Astrocyte (in vitro differentiated cells and primary cell): Measurements from ENCODE around the gene TRIM9. TPM values are rescaled to one million over a fixed set of nuclear protein-coding genes. Genes with fewer than 3 reads are reported as not detected.

Experiments
- DNase-seq: peaks from one replicate; pipeline ENCODE4 v3.0.0-alpha.2; 2010; ENCODE audit warnings: low read depth
- FAIRE-seq: peaks from 2 replicates; lab custom pipeline; 2011; peaks lifted over from hg19 to GRCh38; lab: Jason Lieb, UNC
- H2AFZ ChIP-seq: 2 replicates; pipeline ENCODE4 v1.6.0; 2012; ENCODE audit warnings: low read depth, low read length, inconsistent platforms
- H3K27ac ChIP-seq: 2 replicates; pipeline ENCODE4 v1.5.1; 2011; ENCODE audit warnings: low read depth, low read length, inconsistent platforms
- H3K27me3 ChIP-seq: 2 replicates; pipeline ENCODE4 v1.6.0; 2011; ENCODE audit warnings: low read length, inconsistent platforms; ENCODE audit not compliant: insufficient read depth
- H3K36me3 ChIP-seq: 2 replicates; pipeline ENCODE4 v1.5.1; 2011; ENCODE audit warnings: low read length, inconsistent platforms; ENCODE audit not compliant: insufficient read depth
- H3K4me1 ChIP-seq: 2 replicates; pipeline ENCODE4 v1.5.1; 2011; ENCODE audit warnings: low read length, inconsistent platforms; ENCODE audit not compliant: insufficient read depth
- H3K4me2 ChIP-seq: 2 replicates; pipeline ENCODE4 v1.6.0; 2012; ENCODE audit warnings: low read length, inconsistent platforms
- H3K4me3 ChIP-seq: 2 replicates; pipeline ENCODE4 v1.5.1; 2011; ENCODE audit warnings: low read depth, mild to moderate bottlenecking, low read length, inconsistent platforms; ENCODE audit not compliant: insufficient read depth
- H3K79me2 ChIP-seq: 2 replicates; pipeline ENCODE4 v1.6.0; 2012; ENCODE audit warnings: mild to moderate bottlenecking, low read length, inconsistent platforms; ENCODE audit not compliant: insufficient read depth
- H3K9ac ChIP-seq: 2 replicates; pipeline ENCODE4 v1.6.0; 2012; ENCODE audit warnings: mild to moderate bottlenecking, low read length, inconsistent platforms
- H3K9me3 ChIP-seq: 2 replicates; pipeline ENCODE4 v1.5.1; 2012; ENCODE audit warnings: low read depth, mild to moderate bottlenecking, low read length, inconsistent platforms; ENCODE audit not compliant: insufficient read depth
- H4K20me1 ChIP-seq: 2 replicates; pipeline ENCODE4 v1.6.0; 2012; ENCODE audit warnings: low read length, inconsistent platforms; ENCODE audit not compliant: insufficient read depth
- H3K27ac Mint-ChIP-seq: one replicate; pipeline ENCODE4 v1.8.0; 2021; ENCODE audit warnings: mild to moderate bottlenecking, mixed read lengths; ENCODE audit not compliant: unreplicated experiment
- H3K27me3 Mint-ChIP-seq: one replicate; pipeline ENCODE4 v1.8.0; 2021; ENCODE audit warnings: low read depth, mixed read lengths; ENCODE audit not compliant: unreplicated experiment
- H3K36me3 Mint-ChIP-seq: one replicate; pipeline ENCODE4 v1.8.0; 2021; ENCODE audit warnings: low read depth, mixed read lengths; ENCODE audit not compliant: unreplicated experiment
- H3K4me1 Mint-ChIP-seq: one replicate; pipeline ENCODE4 v1.8.0; 2021; ENCODE audit warnings: low read depth, mixed read lengths; ENCODE audit not compliant: unreplicated experiment
- H3K4me3 Mint-ChIP-seq: one replicate; pipeline ENCODE4 v1.8.0; 2021; ENCODE audit warnings: mild to moderate bottlenecking, moderate library complexity, mixed read lengths; ENCODE audit not compliant: unreplicated experiment
- H3K9me3 Mint-ChIP-seq: one replicate; pipeline ENCODE4 v1.8.0; 2021; ENCODE audit warnings: mild to moderate bottlenecking, mixed read lengths; ENCODE audit not compliant: unreplicated experiment
- EZH2 ChIP-seq: IDR thresholded peaks from 2 replicates; pipeline ENCODE4 v1.6.1; 2012; ENCODE audit warnings: mild to moderate bottlenecking, low read length, inconsistent platforms; ENCODE audit not compliant: insufficient read depth
- total RNA-seq: library from RNA; stranded (reverse); gene quantifications from 2 replicates; pipeline ENCODE4 v1.2.1, GENCODE V29; 2021
- TF ChIP-seq, protein P1 (sequence below): IDR thresholded peaks from 2 replicates; pipeline ENCODE4 v1.5.1; 2011; ENCODE audit warnings: low read depth, mild to moderate bottlenecking, inconsistent platforms, low read length, moderate library complexity; ENCODE audit not compliant: insufficient read depth

The TRIM9 gene
- total RNA-seq, 1 donor from 2014 or later = 4.7 TPM

DNA sequence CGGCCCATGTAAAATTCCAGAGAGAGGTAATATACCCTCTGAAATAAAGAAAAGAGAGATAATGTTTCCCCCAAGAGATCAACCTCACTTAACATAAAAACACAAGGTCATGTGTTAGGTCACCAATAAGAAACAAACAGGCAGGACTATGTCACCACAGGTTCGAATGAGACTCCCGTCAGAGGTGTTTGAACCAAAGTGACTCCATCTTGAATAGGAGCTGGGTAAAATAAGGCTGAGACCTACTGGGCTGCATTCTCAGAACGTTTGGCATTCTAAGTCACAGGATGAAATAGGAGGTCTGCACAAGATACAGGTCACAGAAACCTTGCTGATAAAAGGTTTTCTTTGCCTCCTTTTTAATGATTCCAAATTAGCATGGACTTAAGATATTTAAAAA is 157.1 kb downstream of the TRIM9 start:
- Histone ChIP-seq H3K4me1 (peaks cover 6% of the 10 kb centered on the region), H3K9me3 (no peaks in the 10 kb centered on the region), H3K27ac (no peak overlapping the region), H3K9ac (no peak overlapping the region), H4K20me1 (no peaks in the 10 kb centered on the region), H3K79me2 (no peaks in the 10 kb centered on the region), H3K27me3 (no peaks in the 10 kb centered on the region), H3K4me2 (no peak overlapping the region), H3K36me3 (no peaks in the 10 kb centered on the region), H3K4me3 (no peak overlapping the region), H2AFZ (no peak overlapping the region)
- TF ChIP-seq EZH2 = no peak
- TF ChIP-seq, protein P1, sequence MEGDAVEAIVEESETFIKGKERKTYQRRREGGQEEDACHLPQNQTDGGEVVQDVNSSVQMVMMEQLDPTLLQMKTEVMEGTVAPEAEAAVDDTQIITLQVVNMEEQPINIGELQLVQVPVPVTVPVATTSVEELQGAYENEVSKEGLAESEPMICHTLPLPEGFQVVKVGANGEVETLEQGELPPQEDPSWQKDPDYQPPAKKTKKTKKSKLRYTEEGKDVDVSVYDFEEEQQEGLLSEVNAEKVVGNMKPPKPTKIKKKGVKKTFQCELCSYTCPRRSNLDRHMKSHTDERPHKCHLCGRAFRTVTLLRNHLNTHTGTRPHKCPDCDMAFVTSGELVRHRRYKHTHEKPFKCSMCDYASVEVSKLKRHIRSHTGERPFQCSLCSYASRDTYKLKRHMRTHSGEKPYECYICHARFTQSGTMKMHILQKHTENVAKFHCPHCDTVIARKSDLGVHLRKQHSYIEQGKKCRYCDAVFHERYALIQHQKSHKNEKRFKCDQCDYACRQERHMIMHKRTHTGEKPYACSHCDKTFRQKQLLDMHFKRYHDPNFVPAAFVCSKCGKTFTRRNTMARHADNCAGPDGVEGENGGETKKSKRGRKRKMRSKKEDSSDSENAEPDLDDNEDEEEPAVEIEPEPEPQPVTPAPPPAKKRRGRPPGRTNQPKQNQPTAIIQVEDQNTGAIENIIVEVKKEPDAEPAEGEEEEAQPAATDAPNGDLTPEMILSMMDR = no peak
- Mint-ChIP-seq H3K9me3 (no peaks in the 10 kb centered on the region), H3K27ac (no peak overlapping the region), H3K4me1 (peaks cover 23% of the 10 kb centered on the region), H3K27me3 (no peaks in the 10 kb centered on the region), H3K36me3 (peaks cover 11% of the 10 kb centered on the region), H3K4me3 (no peak overlapping the region)
- no peak for FAIRE-seq
- DNase-seq = no peak

DNA sequence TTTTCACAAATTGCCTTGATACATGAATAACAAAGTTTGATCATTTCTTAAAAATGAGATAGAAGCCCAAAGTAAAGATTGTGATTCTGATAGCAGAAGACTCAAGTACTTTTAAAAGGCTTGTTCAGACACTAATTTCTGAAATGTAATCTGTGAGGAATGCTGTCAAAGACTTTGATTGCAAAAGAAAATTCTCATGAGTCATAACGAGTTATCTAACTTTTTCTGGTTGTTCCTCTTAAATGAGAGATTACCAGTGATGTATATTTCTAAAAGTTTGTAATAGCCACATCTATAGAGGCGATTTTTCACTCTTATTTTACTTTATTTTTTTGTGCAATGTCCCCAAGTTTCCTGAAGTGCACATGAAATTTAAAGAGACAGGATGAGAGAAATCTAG is 157.6 kb downstream of the TRIM9 start:
- peak; percentile 23 for FAIRE-seq
- H3K36me3 ChIP-seq = no peaks in the 10 kb centered on the region
- H2AFZ ChIP-seq = no peak overlapping the region
- no peaks in the 10 kb centered on the region for H3K79me2 ChIP-seq
- Mint-ChIP-seq H3K27me3 (no peaks in the 10 kb centered on the region), H3K36me3 (peaks cover 15% of the 10 kb centered on the region), H3K4me3 (no peak overlapping the region), H3K9me3 (no peaks in the 10 kb centered on the region), H3K27ac (no peak overlapping the region), H3K4me1 (peaks cover 23% of the 10 kb centered on the region)
- peak overlapping the region; percentile 9 for H3K4me2 ChIP-seq
- DNase-seq = peak; percentile 80
- H3K27me3 ChIP-seq = no peaks in the 10 kb centered on the region
- H4K20me1 ChIP-seq = no peaks in the 10 kb centered on the region
- no peak for TF ChIP-seq EZH2
- TF ChIP-seq, protein P1 = no peak
- no peak overlapping the region for H3K4me3 ChIP-seq
- no peaks in the 10 kb centered on the region for H3K9me3 ChIP-seq
- H3K9ac ChIP-seq = no peak overlapping the region
- no peak overlapping the region for H3K27ac ChIP-seq
- H3K4me1 ChIP-seq = peaks cover 6% of the 10 kb centered on the region

DNA sequence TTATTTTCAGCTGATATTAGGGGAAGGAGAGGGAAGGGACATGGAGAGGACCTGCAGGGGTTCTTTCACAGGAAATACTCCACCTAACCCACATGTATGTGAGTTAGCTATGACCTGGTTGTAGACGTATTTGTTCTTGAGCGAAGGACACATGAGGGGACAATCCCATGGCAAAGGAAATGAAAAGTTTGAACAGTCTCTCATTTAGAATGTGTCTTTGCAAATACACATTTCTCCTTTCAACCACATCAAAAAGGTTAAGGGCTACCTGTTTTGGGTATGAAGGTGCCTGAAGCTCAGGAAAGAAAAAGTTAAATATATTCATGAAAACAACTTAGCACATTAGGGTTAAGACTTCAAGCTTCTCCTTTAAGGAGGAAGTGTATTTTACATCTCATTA is 158.0 kb downstream of the TRIM9 start:
- Mint-ChIP-seq H3K4me1 (peaks cover 23% of the 10 kb centered on the region), H3K27me3 (no peaks in the 10 kb centered on the region), H3K9me3 (no peaks in the 10 kb centered on the region), H3K36me3 (peaks cover 15% of the 10 kb centered on the region), H3K4me3 (no peak overlapping the region), H3K27ac (no peak overlapping the region)
- H3K4me3 ChIP-seq = no peak overlapping the region
- no peaks in the 10 kb centered on the region for H3K27me3 ChIP-seq
- TF ChIP-seq EZH2 = no peak
- TF ChIP-seq, protein P1 = no peak
- no peak overlapping the region for H3K27ac ChIP-seq
- DNase-seq (no peak), FAIRE-seq (no peak)
- no peak overlapping the region for H3K9ac ChIP-seq
- H3K4me2 ChIP-seq = peak overlapping the region; percentile 9
- no peaks in the 10 kb centered on the region for H3K9me3 ChIP-seq
- no peaks in the 10 kb centered on the region for H4K20me1 ChIP-seq
- H3K36me3 ChIP-seq = no peaks in the 10 kb centered on the region
- H3K4me1 ChIP-seq = peaks cover 6% of the 10 kb centered on the region
- no peaks in the 10 kb centered on the region for H3K79me2 ChIP-seq
- no peak overlapping the region for H2AFZ ChIP-seq
